Right atrium auricular region (tissue), 2 donors: ENCODE measurements around the gene SNX18. TPM values are rescaled to one million over a fixed set of nuclear protein-coding genes. Genes with fewer than 3 reads are reported as not detected.

Experiments used
- DNase-seq: peaks from one replicate; pipeline ENCODE4 v3.0.0-alpha.2; 2019; ENCODE audit warnings: low spot score
- H3K27ac ChIP-seq, 2 donors: fragments of 200-600 bp; sonication (generic); 1 replicate in 1 of 2; 2 replicates in 1 of 2; pipeline ENCODE4 v1.5.1; 2016 to 2019
- H3K27me3 ChIP-seq, 2 donors: fragments of 200-600 bp; sonication (generic); one replicate each; pipeline versions ENCODE4 v1.5.1 to v1.6.0; 2017 to 2019
- H3K36me3 ChIP-seq: fragments of 200-600 bp; sonication (generic); one replicate; pipeline ENCODE4 v1.5.1; 2016
- H3K4me1 ChIP-seq, 2 donors: fragments of 200-600 bp; sonication (generic); one replicate each; pipeline versions ENCODE4 v1.5.1 to v1.6.0; 2017 to 2019
- H3K4me3 ChIP-seq, 2 donors: fragments of 200-600 bp; sonication (generic); 1 replicate in 1 of 2; 2 replicates in 1 of 2; pipeline ENCODE4 v1.5.1; 2017 to 2019; ENCODE audit warnings: mild to moderate bottlenecking in 1 of 2, moderate library complexity in 1 of 2
- H3K9me3 ChIP-seq, 2 donors: fragments of 200-600 bp; sonication (generic); one replicate each; pipeline ENCODE4 v1.5.1; 2019
- total RNA-seq, 2 donors: library from RNA; depleted of rRNA; stranded (reverse); fragments of >200 nt; gene quantifications; one replicate each; pipeline ENCODE4 v1.1.0, GENCODE V29; 2016
- TF ChIP-seq, protein P1 (sequence below), 2 donors: fragments of 200-600 bp; sonication (generic); IDR thresholded peaks; one replicate each; pipeline ENCODE4 v1.5.1; 2019; ENCODE audit warnings: antibody characterized with exemption in 2 of 2

Gene SNX18
- total RNA-seq, 2 donors from 2014 or later = 15.8 to 22.2 TPM

DNA sequence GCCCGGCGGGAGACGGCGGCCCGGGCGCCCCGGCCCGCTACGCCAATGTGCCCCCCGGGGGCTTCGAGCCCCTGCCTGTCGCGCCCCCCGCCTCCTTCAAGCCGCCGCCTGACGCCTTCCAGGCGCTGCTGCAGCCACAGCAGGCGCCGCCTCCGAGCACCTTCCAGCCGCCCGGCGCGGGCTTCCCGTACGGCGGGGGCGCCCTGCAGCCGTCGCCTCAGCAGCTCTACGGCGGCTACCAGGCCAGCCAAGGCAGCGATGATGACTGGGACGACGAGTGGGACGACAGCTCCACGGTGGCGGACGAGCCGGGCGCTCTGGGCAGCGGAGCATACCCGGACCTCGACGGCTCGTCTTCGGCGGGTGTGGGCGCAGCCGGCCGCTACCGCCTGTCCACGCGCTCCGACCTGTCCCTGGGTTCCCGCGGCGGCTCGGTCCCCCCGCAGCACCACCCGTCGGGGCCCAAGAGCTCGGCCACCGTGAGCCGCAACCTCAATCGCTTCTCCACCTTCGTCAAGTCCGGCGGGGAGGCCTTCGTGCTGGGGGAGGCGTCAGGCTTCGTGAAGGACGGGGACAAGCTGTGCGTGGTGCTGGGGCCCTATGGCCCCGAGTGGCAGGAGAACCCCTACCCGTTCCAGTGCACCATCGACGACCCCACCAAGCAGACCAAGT is 723 bp downstream of the SNX18 start:
- Histone ChIP-seq H3K4me3 (peak overlapping the region; percentile 92 to 99), H3K27me3 (no peaks in the 10 kb centered on the region), H3K4me1 (peaks cover 0 to 54% of the 10 kb centered on the region in 2 donors), H3K9me3 (no peaks in the 10 kb centered on the region), H3K36me3 (no peaks in the 10 kb centered on the region), H3K27ac (peak overlapping the region; percentile 89 to 91)
- TF ChIP-seq, protein P1, sequence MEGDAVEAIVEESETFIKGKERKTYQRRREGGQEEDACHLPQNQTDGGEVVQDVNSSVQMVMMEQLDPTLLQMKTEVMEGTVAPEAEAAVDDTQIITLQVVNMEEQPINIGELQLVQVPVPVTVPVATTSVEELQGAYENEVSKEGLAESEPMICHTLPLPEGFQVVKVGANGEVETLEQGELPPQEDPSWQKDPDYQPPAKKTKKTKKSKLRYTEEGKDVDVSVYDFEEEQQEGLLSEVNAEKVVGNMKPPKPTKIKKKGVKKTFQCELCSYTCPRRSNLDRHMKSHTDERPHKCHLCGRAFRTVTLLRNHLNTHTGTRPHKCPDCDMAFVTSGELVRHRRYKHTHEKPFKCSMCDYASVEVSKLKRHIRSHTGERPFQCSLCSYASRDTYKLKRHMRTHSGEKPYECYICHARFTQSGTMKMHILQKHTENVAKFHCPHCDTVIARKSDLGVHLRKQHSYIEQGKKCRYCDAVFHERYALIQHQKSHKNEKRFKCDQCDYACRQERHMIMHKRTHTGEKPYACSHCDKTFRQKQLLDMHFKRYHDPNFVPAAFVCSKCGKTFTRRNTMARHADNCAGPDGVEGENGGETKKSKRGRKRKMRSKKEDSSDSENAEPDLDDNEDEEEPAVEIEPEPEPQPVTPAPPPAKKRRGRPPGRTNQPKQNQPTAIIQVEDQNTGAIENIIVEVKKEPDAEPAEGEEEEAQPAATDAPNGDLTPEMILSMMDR (IDR thresholded peaks at IDR 0.05) = no peak
- no peak for DNase-seq

DNA sequence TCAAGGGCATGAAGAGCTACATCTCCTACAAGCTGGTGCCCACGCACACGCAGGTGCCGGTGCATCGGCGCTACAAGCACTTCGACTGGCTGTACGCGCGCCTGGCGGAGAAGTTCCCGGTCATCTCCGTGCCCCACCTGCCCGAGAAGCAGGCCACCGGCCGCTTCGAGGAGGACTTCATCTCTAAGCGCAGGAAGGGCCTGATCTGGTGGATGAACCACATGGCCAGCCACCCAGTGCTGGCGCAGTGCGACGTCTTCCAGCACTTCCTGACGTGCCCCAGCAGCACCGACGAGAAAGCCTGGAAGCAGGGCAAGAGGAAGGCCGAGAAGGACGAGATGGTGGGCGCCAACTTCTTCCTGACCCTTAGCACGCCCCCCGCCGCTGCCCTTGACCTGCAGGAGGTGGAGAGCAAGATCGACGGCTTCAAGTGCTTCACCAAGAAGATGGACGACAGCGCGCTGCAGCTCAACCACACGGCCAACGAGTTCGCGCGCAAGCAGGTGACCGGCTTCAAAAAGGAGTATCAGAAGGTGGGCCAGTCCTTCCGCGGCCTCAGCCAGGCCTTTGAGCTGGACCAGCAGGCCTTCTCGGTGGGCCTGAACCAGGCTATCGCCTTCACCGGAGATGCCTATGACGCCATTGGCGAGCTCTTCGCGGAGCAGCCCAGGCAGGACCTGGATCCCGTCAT is 1.4 kb downstream of the SNX18 start:
- peak overlapping the region; percentile 89 to 91 for H3K27ac ChIP-seq
- no peaks in the 10 kb centered on the region for H3K36me3 ChIP-seq
- peaks cover 0 to 61% of the 10 kb centered on the region in 2 donors for H3K4me1 ChIP-seq
- no peaks in the 10 kb centered on the region for H3K9me3 ChIP-seq
- H3K27me3 ChIP-seq = no peaks in the 10 kb centered on the region
- H3K4me3 ChIP-seq = peak overlapping the region; percentile 92 to 99
- DNase-seq = no peak
- TF ChIP-seq, protein P1 (IDR thresholded peaks at IDR 0.05) = no peak

DNA sequence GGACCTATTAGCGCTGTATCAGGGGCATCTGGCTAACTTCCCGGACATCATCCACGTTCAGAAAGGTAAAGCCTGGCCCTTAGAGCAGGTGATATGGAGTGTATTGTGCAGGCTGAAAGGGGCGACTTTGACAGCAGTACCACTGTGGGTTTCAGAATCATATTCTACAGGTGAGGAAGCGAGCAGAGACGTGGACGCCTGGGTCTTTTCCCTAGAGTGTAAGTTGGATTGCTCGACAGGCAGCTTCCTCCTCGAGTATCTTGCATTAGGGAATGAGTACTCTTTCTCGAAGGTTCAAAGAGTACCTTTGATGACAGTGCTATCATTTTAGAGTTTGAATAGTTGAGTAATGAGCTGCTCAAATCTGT is 1.9 kb downstream of the SNX18 start:
- H3K4me1 ChIP-seq = peaks cover 0 to 66% of the 10 kb centered on the region in 2 donors
- no peaks in the 10 kb centered on the region for H3K36me3 ChIP-seq
- no peaks in the 10 kb centered on the region for H3K9me3 ChIP-seq
- H3K4me3 ChIP-seq = peak overlapping the region; percentile 92 to 99
- peak overlapping the region; percentile 49 to 91 for H3K27ac ChIP-seq
- DNase-seq = no peak
- TF ChIP-seq, protein P1 (IDR thresholded peaks at IDR 0.05) = no peak
- no peaks in the 10 kb centered on the region for H3K27me3 ChIP-seq

DNA sequence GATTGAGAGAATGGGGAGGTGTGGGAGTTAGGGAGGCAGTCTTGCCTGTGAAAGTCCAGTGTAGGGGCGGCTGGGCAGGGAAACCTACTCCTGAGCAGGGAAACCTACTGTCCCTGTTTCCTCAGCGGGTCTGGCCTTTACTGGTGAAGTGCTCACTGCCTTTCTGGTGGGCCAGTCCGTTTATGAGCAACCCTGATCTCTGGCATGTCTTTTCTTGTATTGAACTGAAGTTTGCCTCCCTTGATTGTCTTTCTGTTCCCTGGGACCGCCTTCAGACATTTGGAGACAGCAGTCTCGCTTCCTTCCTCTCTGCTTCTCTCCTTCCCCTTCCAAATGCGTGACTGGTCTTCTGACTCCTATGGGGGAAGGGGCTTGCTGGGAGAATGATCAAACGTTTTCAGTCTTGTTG is 2.9 kb downstream of the SNX18 start:
- Histone ChIP-seq H3K4me3 (peak overlapping the region; percentile 92 to 99), H3K9me3 (no peaks in the 10 kb centered on the region), H3K27ac (peak overlapping the region; percentile 49 to 91), H3K27me3 (no peaks in the 10 kb centered on the region), H3K4me1 (peaks cover 0 to 75% of the 10 kb centered on the region in 2 donors), H3K36me3 (no peaks in the 10 kb centered on the region)
- no peak for DNase-seq
- TF ChIP-seq, protein P1 (IDR thresholded peaks at IDR 0.05) = no peak

DNA sequence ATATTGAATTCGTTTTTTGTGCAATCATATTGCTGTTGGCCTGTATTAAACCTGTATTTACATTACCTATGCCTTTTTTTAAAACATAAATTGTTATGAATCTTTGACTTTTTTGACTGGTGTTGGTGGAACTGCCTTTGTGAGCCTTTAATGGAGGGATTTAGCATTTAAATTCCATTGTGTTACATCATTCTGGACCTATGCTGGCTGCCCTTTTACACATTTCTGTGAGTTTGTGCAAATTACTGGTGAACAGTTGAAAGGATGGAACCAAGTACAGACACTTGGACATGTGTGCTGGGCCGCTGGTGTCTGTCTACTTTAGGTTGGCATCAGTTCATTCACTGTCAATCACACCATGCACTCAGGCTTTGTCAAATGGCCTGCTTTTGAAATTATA is 3.4 kb downstream of the SNX18 start:
- H3K9me3 ChIP-seq = no peaks in the 10 kb centered on the region
- H3K4me3 ChIP-seq = peak overlapping the region; percentile 92 to 99
- H3K27ac ChIP-seq = peak overlapping the region in 1 of 2 donors; percentile 91
- no peaks in the 10 kb centered on the region for H3K27me3 ChIP-seq
- TF ChIP-seq, protein P1 (IDR thresholded peaks at IDR 0.05) = no peak
- H3K4me1 ChIP-seq = peaks cover 0 to 77% of the 10 kb centered on the region in 2 donors
- no peaks in the 10 kb centered on the region for H3K36me3 ChIP-seq
- no peak for DNase-seq
